GM21381 (cell line): ENCODE data around the gene SRCIN1.

Source experiments
- ATAC-seq: cut with Tn5 transposase; IDR thresholded peaks from one replicate; pipeline ENCODE4 v1.9.1; 2021; ENCODE audit warnings: mild to moderate bottlenecking, moderate library complexity; ENCODE audit not compliant: unreplicated experiment

SRCIN1 gene

DNA sequence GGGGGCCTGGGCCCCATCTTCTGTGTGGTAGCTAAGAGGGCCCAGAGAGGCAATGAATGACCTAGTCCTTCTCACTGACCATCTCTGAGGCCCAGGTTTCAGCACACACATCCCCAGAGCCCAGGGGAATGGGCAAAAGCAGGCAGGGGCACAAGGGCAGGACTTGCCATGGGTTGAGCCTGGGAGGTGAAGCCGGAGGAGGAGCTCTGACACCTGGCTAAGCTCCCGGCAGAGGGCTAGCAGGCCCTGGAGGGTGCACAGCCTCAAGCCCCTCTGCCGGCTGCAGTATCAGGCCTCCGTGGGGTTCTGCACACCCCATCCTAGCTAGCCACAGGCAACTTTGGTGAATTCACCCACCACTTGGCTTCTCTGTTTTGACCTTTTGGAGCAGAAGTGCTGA, 5.3 kb downstream of the SRCIN1 start:
- ATAC-seq: no peak

DNA sequence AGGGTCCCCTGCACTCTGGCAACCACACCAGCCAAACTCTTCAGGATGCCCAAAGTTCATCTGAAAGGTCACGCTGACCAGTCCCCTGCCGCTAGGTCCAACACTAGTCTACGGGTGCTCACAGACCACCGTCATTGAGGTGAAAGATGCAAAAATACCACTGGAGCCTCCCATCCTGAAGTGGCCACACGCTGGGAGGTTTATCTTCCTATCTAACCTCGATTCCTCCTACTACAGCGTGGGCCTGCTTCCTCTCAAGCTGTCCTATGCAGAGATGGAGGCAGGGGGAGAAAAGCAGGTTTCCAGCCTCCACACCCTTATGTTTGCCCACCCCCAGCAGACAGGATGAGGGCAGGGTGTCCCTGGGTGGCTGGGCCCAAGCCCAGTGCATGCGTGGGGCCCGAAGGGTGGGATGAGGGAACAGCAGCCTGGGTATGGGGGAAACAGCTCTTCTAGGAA, 6.3 kb downstream of the SRCIN1 start:
- ATAC-seq: no peak

DNA sequence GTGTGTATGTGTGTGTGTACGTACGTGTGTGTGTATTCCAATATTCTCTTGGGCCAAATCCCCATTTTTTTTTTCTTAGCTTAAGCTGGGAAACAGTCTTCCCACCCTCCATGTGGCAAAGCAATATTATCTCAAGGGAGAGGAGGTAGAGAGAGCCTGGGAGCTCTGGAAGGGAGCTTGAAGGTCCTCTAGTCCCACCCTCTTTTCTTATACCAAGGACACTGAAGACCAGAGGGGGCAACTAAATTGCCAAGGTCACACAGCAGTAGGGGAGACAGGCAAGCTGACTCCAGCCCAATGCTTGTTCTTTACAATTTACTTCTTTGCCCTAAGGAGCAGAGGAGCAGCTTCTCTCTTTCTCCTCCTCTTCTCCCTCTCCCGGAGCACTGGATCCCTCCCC, 6.8 kb downstream of the SRCIN1 start:
- no peak for ATAC-seq

DNA sequence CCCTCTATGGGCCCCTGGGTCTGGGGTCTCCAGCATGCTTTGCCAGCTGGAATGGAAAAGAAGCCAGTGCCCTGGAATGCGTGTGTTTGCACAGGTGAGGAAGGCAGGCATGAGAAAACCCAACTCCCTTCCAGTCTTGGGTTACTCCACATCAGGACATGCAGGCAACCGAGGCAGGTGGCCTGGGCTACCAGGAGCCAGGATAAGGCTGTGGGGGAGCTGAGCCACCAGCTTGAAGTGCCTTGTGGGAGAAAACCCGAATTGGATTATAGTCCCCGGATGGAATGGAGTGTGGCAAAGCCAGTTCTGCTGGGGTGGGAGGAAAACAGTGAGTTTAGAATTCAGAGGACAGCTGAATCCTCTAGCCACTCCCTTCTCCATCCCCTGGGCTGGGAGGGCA, 7.2 kb downstream of the SRCIN1 start:
- ATAC-seq: no peak

DNA sequence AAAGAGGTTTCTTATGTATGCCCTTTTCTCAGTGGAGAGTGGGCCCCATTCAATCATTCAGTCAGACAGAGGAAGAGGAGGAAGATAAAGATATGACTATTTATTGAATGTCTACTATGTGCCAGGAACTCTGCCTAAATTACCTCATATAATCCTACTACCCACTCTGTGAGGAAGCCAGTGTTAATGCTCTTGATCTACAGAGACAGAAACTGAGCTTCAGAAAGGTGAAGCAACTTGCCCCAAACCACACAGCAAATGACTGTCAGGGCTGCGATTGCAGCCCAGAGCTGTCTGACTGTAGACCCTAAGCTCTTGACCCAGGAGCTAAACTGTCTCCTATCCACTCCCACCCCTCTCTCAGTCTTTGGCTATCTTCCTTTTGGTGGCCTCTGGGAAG, 8.4 kb downstream of the SRCIN1 start:
- no peak for ATAC-seq

DNA sequence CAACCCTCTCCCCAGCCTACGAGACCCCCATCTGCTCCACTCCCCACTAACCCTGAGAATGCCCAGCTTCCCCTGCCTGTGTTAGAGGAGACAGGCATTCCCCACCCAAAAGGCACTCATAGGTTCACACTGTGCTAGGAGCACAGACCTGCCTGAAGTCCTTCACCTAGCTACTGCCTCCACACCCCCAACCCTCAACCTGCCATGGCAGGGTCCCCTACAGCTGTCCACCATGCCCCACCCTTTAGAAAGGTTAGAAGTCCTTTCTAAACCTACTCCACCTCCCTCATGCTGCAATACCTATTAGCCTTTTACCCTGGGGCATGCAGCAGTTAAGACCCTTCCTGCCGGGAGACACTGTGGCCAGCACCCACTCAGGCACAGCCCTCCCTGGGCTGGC, 9.1 kb downstream of the SRCIN1 start:
- no peak for ATAC-seq

DNA sequence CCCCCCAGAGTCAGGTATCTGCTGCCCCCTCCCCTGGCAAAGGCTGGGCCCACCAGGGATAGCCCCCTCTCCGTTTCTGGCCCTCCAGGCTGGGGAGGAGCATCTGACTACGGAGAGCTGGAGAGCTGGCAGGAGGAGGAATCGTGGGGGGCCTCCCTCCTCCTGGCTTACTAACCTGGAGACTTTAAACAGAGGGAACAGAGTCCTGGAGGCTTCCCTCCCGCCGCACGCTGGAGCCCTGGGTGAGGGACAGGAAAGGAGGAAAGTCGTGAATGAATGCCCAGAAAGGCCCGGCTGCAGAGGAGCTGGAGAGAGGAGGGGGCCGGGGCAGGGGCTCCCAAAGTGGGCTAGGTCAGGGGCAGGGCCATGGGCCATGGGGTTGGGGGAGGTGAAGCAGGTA, 9.9 kb downstream of the SRCIN1 start:
- ATAC-seq: no peak

DNA sequence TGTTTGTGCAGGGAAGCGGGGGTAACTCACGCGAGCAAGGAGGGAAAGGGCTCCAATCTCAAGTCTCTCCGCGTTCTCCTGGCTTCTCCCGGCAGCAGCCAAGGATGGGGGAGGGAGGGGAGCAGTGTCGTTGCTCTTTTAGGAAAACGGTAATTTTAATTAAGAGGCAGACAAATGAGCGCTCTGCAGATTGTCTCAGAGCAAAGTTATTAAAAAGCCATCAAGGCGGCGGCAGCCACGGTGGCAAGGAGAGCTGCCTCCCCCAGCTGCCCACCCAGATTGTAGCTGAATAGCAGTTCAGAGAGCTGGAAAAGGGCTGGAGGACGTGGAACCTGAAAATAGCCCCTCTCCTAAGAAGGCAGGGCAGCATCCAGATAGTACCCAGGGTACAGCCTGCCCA, 11.6 kb downstream of the SRCIN1 start:
- ATAC-seq: no peak

DNA sequence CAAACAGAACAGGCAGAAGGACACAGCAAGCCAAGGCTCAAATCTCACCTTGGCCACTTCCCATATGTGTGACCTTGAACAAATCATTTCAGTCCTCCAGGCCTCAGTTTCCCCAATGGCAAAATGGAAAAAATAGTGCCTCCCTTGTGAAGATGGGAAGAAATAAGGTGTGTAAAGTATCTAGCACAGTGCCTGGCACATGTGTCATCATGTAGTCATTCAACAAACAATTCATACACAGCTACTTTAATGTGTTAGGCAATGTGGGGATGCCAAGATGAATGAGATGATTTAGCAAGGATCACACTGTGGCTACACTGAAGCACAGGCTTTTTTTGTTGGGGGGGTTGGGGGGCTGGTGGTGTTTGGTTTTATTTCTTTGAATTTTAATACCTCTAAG, 13.3 kb downstream of the SRCIN1 start:
- ATAC-seq: no peak

DNA sequence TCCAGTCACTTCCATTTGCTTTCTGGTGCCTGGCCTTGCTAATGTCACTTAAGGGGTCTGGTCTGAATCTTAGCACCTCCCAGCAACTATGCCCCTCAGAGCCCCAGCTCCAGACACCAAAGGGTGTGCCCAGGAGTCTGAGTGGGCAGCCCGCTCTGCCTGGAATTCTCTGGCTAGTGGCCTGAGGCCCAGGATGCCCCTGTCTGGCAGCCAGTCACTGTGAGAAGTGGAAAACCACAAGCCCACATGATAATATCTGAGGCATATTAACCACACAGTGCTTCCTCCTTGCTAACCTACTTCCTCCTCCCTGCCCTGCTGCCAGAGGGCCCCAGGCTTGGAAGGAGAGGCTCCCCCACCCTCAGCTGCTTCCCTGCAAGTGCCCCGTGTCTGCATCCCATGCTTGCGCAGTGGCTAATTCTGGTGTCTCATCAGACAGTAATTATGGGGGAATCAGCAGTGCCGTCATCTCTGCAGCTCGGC, 14.0 kb downstream of the SRCIN1 start:
- ATAC-seq: no peak

DNA sequence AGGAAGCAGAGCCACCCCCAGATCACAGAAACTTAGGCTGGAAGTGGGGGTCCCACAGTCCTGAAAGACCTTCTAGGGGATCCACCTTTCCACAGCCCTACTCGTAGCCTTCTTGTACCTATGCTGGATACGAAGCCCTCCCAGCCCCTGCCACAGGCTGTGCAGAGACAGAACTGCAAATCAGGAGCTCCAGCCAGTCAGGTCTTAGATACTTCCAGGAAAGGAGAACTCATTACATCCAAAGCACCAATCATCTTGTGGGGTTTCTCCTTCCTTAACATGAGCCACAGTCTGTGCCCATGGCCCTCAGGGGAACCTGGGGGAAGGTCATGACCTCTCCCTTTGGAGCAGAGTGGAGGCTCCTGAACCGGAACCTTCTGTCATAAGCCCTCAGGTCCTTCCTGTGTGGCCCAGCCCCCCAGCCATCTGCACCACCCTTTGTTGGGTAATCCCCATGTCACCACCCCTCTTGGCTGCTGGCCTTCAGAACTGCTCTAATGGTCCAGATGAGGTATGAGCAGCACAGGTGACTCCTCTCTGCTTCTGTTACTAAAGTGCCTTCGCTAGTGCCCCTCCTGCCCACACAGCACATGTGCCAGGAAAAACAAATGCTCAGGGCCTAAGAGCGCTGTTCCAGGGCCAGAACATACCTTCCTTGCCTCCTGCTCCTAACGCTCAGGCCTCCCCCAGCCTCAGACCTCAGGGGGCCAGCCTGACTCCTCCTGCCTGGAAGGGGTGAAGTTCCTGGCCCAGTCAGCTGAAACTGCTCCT, 14.6 kb downstream of the SRCIN1 start:
- ATAC-seq: no peak

DNA sequence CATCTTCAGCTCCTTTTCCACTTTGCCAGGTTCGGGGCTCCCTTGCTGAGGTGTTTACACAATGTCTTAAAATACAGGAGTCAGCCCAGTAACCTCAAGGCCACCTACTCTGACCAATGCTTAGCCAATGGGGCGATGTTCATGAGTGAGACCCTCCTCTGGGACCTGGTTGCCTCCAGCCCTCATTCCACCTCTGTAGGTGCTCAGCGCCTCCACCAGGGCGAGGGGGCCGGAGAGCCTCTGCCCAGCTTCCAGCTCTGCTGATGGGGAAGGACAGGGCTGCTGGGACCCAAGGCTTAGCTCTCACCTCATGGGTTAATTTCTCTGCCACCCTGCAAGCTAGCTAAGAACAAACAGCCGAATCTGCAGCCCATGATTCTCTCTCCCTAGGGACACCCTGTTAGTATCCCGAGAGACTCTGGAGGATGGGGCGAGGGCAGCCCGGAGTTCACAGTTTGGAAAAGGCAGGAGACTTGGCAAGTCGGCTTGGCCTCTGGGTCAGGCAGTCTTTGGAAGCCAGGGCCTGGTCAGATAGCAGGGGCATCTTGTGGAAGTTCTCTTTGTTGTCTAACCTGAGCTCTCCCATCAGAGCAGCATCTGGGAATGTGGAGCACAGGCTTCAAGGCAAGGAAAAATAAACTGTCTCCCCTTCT, 16.2 kb downstream of the SRCIN1 start:
- no peak for ATAC-seq

DNA sequence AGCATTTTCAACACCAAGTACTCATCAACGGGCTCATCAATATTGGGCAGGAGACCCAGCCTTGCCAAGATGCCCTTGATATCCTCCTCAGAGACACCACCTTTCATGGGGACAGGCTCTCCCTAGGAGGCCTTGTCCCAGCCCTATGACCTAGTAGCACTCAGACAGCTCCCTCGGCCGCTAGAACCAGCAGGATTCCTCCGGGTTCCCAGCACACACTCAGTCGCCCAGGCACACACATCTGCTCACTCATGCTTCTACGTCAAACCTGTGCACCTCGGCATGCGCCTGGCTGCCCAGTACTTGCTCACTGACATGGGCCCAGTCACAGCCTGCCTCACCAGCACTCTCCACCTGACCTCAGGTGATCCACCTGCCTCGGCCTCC, 17.0 kb downstream of the SRCIN1 start:
- no peak for ATAC-seq

DNA sequence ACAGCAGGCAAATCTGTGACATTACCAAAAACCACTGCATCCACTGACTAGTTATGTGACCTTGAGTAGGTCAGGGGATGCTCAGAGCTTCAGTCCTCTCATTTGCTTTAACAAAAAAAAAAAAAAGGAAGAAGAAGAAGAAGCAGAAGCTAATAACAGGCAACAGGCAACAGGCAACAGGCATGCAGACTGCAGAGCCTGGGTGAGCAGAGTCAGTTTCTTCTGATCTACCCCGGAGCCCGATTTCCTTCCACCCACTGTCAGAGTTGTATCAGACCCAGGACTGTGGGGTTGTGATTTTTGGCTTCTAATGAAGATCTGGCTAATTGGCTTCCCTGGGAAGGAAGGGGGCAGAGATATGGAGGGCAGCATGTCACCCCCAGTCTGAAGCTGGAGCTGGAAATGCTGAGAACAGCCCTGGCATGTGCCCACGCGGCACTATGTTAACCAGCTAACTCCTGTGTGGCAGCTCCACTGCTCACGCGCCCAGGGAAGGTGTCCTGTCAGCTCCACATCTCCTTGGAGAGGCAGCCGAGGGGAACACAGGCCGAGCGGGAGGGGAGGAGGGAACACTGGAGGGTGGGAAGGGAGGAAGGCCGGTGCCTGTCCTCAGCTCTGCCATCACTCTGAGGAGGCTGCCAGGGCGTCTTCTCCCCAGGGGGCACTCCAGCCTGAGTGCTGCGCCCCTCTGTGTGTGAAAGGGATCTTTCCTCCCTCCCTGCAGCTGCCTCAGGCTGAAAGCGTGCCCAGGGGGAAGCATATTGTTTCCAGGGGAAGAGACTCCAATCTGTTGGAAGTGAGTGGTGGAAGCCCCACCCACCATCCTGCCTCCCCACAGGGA, 17.6 kb downstream of the SRCIN1 start:
- ATAC-seq: no peak

DNA sequence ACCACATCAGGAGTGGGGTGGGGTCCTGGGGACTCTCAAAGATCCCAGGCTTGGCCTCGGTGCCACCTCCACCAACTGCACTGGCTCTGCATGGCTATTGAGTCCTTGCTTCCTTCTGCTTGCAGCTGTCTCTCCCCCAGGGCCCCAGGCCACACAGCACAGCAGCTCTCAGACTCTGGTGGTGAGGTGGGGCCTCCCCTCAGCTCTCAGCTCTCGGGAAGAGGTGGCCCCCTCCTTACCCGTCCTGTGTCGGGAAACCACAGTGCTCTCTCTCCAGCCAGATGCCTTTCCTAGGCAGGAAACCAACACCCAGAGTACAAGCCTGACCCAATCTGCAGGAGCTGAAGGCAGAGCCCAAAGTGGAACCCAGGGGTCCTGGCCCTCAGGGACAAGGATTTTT, 18.5 kb downstream of the SRCIN1 start:
- no peak for ATAC-seq

DNA sequence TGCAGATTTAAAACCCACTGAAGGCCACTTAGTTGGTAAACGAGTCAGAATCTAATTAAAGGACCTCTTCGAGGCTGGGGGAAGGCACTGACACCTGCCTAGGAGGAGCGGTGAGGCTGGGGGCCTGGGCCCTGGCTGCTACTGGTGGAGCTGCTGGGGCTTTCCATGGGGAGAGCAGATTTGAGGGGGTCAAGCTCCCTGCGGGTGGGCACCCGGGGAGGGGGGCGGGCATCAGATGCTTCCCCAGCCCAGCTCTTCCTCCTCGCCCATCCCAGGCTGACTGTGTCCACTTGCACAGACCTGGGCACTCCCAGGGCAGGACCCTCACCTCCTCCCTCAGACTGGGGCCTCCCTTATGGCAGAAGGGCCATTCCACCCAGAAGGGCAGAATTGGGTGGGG, 19.0 kb downstream of the SRCIN1 start:
- ATAC-seq: no peak

DNA sequence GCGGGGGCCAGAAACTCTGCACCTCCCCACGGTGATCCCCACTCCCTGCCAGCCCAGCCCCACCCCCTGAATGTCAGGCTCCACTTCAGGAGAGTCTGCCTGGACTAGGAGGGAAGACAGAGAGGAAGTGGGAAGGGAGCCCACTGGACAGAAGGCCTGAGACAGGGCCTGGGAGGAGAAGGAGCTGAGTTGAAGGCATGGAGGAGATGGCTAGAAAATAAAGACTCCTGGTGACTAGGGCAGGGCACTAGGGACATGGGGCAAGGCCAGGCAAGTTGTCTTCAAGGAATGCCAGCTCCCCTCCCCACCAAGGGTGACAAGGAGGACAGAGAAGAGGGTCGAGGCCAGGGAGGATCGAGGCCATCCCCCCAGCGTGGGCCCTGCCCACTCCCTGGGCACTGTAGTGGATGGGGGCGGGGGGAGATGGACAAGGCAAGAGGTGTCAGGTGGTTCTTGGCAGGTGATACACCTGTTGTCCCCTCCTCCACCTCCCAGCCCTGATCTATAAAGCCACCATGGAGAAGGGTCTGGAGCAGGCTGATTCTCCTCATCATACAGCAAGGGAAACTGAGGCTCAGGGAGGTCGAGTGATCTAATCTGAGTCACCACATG, 19.7 kb downstream of the SRCIN1 start:
- ATAC-seq: no peak

DNA sequence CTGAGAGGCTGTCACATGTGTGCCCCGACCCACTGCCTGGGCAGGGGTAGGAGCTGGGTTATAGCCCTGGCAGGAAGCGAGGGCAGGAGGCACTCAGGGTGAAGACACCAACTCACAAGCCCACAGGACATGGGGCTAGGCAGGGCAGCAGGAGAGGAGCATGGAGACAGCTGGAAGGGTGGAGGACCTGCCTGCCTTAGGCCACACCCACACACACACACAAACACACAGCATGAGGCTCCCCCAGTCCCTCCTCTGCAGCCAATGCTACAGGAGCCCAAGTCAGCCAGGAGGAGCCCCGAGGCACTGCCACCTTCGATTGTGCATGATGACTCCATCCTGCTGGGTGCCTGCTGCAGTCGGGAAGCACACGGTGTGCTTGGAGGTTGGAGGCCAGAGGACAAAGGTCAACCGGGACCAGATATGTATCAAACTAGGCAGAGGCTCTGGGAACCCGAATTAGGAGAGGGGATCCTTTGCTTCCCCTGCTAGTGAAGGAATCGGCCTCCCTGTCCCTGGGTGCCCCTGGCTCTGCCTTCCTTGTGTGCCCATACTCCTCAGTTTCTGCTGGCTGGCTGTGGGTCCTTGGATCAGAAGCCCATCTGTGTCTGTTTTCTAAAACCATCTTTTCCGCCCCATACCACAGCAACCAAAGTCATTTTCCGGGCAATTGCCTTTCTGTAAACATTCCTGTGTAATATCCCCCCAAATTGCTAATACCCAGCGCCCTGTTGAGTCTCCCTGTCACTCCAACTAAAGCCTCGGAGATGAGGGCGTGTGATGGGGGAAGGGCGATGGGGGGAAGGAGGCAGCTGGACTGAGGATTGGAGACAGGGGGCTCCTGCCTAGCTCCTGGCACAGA, 20.5 kb downstream of the SRCIN1 start:
- ATAC-seq: no peak

DNA sequence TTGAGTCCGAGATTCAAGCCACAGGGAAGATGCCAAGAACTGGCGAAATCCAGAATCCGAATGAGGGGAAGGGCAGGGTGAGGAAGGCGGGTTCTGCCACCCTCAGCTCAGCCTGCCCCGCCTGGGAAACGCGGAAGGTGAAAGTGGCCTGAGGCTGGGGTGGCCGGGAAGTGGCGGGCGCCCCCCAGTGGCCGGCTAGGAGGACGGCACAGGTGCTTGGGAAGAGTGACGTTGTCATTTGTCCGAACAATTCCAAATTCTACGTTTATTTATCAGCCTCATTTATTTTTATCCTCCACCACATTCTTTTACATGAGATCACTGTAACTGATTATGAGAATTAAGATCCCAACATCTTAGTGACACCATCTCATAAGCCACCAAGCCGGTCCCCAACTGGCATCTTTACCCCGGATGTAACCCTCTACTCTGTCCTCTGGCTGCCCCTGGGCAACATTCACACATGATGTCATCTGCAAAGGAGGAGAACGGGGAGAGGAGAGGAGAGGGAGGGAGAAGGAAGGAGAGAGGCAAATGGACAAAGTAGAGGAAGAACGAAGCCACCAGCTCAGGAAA, 21.3 kb downstream of the SRCIN1 start:
- ATAC-seq: no peak

DNA sequence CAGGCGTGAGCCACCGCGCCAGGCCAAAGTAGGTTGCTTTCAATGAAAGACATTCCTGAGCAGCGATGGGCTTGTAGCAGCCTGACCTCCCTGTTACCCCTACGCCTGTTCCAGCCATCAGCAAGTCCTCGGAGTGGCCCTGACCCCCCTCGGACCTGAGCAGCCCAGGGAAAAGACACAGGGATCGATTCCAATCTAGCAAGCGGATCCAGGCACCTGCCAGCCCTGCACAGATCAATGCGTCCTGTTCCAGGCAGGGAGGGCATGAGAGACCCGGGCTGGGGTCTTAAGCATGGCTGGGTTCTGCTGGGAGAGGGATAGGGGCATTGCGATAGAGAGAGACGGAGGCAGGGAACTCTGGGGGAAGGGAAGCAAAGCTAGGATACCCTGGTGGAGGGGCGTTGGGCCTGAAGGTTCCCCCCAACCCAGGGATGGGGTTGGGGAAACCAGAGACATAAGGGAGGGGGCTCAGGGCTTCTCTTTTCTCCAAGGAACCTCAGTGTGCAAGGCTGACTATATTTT, 21.9 kb downstream of the SRCIN1 start:
- ATAC-seq: no peak
